HG02678 (cell line): ENCODE data around the gene EML1.

Experiments
- ATAC-seq: cut with Tn5 transposase; IDR thresholded peaks from one replicate; pipeline ENCODE4 v1.9.1; 2021; ENCODE audit warnings: mild to moderate bottlenecking, moderate library complexity; ENCODE audit not compliant: unreplicated experiment

Gene EML1

DNA sequence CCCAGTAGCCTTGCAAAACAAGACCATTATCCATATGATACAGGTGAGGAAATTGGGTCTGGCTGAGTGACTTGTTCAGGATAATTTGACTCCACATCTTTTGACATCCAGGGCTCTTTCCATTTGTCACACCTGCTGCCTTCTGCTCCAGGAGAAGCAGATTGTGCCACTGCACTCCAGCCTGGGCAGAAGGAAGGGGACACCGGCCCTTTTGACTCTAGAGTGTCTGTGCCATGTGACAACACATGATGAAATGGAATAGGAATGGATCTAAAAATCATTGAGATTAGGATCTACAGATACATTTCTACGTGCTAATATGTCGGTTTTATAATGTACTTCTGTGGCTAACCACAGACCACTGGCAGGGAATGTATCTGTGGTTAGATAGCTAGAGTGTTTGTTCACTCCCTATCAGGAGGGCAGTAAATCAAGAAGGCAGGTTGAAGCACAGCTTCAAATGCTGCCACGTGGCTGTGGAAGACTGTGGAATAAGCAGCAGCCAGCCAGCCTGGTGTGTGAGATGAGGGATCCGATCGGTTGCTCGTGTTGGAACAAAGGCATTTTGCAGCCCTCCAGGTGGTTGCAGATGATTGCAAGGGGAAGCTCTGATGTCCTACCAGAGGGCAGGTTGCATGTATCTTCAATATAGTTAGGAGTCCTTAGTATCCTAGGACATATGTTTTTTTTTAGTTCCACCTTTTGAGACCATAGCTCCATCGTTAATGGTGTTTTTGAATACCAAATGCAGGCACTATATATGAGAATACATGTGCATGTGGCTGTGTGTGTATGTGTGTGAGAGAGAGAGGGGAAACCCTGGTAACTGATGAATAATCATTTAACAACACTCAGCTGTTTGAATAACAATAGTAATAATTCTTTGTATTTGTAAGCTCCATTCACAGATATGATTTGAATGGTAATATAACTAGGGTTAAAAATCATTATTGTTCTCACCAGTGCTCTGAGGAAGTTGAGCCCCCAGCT is 28.6 kb downstream of the EML1 start:
- no peak for ATAC-seq

DNA sequence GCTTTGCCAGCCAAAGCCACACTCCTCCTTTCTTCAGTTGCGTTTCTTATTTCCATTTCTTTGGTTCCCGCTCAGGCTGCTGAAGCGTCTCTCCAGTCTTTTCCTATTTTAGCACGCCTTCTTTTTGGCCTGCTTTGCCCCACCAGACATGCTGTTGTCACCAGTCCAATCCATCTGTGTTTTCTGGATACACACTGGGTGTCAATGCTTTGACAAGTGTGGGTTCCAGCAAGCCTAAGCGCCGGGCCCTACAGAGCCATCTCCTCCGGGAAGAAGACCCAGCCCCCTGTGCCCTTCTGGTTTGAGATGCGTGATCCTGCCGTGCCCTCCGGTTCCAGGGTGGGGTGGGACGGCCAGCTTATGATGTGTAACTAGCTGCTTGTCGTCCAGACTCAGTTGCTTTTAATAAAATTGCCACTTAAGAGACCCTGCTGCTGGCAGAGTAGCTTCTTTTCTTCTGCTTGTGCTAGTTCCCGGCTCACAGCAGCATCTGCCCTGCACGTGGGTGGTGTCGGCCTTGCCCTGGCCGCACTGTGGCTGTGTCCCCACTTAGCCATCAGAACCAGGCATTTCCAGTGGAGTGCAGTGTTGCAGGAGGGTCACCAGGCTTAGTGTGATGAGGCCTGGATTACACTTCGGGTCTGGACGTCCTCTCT is 29.7 kb downstream of the EML1 start:
- ATAC-seq, result no peak

DNA sequence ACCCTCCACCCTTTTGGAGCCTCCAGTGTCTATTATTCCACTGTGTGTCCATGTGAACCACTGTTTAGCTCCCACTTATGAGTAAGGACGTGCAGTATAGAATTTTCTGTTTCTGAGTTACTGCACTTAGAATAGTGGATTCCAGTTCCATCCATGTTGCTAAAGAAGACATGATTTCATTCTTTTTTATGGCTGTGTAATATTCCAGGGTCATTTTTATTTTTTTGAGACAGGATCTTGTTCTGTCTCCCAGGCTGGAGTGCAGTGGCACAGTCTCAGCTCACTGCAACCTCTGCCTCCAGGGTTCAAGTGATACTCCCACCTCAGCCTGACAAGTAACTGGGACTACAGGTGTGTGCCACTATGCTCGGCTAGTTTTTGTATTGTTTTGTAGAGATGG is 31.6 kb downstream of the EML1 start:
- ATAC-seq, result no peak

DNA sequence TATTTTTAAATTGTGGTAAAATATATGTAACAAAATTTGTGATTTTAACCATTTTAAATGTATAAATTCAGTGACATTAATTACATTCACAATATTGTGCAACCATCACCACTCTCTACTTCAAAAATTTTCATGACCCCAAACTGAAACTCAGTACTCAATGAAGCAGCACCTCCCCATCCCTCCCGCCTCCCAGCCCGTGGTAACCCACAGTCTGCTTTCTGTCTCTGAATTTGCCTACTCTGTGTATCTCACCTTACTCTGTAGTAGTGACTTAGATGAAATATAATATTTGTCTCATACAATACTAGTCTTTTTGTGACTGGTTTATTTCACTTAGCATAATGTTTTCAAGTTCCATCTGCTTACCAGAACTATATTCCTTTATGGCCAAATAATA is 36.2 kb downstream of the EML1 start:
- ATAC-seq, result no peak

DNA sequence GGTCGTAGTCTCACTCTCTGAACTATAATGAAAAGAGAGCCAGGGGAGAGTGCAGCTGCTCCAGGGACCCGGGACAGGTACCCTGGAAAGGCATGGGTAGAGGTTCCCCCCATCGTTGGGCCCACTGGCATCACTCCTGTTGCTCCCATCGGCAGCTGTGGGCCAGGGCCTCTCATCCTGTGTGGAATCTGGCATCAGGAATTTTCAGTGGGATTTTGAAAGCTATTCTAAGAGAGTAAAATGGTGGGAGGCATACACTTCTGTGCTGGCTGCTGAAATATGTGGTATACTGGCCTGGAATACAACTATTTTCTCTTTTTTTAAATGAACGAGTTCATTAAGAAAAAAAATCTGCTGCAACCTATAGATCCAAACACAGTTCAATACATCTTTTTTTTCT is 38.1 kb downstream of the EML1 start:
- ATAC-seq, result no peak

DNA sequence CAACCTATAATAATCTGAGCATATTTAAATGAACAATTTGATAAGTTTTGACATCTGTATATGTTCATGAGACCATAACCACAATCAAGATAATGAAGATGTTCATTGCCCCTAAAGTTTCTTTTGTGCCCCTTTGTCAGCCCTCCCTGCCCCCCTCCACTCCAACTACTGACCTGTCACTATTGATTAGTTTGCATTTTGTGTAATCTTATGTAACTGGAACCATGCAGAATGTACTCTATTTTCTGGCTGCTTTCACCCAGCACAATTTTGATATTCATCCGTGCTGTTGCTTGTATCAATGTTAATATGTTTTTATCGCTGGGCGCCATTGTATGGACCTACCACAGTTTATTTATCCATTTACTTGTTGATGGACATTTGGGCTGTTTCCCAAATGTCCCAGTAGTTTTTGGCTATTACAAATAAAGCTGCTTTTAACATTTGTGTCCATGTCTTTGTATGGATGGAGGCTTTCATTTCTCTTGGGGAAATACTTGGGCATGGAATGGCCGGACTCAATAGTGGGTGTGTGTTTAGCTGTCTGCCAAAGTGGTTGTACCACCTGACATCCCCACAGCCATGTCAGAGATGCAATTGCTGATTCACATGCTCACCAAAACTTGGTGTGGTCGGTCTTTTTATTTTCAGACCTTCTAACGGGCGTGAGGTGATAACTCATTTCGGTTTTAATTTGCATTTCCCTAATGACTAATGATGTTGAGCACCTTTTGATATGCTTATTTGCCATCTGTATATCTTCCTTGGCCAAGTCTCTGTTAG is 38.9 kb downstream of the EML1 start:
- no peak for ATAC-seq

DNA sequence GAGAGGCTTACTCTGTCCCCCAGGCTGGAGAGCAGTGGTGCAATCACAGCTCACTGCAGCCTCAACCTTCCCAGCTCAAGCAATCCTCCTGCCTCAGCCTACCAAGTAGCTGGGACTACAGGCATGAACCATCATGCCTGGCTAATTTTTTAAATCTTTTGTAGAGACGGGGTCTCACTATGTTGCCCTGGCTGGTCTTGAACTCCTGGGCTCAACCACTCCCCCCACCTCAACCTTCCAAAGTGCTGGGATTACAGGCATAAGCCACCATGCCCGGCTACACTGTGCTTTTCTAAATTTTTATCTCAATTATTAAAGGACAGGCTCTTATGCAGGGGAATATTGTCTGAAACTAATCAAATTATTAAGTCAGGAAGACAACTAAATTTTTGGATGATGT is 44.6 kb downstream of the EML1 start:
- ATAC-seq, result no peak

DNA sequence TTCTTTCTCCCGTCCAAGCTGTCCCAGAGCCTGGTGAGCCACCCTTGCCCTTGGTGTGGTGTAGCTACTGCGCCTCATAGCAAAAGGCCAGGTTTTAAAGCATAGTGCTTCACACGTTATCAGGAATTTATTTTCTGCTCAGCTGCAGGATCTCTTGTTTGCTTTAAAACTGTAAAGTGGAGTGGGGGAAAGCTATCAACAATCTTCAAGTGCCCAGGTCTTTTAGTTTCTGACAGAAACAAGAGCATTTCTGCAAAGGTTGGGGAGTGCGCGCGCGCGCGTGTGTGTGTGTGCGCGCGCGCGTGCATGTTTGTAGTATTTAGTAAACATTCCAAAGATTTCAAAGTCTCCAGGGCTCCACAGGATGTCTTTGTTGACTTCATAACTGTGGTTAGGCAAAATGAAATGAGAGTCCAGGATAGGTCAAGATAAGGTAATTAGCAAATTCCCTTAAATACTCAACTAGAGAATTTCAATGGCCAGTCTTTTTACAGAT is 45.5 kb downstream of the EML1 start:
- ATAC-seq, result no peak

DNA sequence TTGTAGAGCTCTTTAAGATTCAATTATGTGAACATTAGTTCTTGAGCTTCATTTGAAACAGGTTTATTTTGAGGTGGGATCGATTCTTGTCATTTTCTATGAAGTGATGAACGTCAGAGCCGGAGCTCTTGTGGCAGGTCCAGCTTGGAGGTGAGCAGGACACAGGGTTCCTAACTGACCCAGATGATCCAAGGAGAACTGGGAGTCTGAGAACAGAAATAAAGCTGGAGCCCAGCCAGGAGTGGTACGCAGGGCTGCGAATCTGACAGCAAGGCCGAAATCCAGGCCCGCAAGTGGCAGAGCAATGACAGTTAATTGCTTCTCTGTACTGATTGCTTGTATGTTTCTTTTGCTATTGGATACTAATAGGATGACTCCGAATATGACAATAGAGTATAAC is 46.5 kb downstream of the EML1 start:
- no peak for ATAC-seq

DNA sequence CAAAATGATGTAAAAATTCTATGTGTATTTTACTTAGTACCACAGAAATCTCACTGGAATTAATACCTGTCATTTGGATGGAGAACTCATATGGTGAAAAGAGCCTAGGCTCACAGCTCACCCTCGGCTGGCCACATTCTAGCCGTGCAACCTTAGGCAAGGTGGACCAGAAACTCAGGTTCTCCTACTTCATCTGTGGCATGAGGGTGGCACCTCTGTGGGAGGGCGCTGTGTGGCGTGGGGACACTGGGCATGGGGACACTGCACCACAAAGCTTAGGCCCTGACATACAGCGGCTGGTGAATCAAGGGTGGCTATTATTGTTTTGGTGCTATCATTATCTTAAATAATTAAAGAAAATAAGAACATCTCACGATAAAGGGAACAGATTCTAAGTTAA is 47.1 kb downstream of the EML1 start:
- ATAC-seq, result no peak

DNA sequence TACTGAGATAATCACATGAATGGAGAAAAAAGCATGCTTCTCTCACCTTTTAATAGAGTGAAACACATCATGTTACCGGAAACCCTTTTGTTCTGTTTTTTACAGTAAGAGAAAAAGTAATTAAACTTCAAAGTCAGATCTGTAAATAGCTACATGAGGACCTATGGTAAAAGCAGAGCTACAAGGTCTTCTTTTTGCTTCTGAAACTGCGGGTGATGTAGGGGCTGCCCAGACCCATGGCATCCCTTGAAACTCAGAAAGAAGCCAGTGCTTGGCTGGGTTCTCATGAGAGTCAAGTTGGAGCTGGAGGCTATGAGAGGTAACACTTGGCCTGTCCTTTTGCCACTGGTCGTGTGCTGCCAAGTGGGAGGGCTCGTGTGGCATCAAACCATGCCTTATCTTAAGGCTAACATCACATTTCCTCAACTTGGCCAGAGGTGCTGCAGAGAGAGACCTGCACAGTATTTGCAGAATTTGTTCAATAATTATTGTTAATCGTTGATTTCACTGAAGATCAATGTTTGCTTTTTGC is 47.6 kb downstream of the EML1 start:
- ATAC-seq, result no peak

DNA sequence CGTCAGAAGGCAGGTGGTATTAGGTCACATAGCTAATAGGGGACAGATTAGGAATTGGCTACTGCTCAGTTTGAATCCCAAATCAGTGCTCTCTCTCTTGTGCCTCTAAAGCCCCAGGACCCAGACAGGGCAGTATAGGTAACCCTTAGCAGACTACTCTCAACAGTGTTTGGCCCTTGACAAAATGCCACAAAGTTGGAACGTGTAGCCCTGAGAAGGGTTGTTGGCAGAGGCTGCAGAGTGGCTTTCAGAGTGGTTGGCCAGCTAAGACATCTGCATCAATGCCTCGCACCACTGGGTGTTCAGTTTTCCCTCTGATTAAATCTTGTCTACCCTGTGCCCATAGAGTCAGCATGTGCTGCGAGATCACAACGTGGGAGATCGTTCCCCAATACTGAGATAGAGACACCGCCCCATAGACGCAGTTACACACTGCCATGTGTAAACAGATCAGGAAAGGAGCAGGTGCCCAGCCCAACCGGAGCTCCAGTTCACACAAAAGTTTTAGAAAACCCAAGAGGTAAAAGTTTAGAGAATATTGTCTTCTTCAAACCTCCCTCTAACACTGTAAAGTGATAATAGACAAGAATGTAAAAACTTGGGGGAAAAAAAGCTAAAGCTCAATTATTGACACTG is 48.3 kb downstream of the EML1 start:
- no peak for ATAC-seq

DNA sequence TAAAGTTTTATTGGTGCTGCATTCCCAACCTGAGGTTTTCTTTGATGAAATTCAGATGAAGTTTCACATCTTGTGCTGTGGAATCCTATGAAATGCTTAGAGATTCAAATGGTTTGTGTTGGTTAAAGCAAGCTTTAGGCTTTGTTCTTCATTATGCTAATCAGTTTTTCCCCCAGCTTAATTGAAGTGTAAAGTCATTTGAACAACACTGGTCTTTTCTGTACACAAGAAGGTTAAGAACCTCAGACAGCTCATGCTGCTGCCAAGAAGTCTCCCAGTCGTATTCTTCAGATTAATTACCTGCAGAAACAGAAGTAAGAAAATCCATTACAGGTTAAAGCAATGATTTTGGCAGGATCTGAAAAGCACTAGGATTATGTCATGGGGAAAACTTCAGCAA is 48.9 kb downstream of the EML1 start:
- ATAC-seq, result no peak

DNA sequence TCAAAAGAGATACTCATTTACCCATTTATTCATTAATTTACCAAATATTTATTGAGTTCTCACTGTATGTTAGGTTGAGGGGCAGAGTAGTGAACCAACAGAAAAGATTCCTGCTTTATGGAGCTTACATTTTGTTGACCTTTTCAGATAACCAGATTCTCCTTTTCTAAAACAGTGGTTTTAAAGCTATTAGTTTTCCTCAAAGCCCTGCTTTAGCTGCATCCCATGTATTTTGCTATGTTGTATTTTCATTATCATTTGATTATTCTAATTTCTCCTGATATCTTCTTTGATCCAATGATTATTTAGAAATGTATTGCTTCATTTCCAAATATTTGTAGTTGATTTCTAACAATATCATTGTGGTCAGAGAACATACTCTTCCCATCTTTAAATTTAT is 53.6 kb downstream of the EML1 start:
- no peak for ATAC-seq

DNA sequence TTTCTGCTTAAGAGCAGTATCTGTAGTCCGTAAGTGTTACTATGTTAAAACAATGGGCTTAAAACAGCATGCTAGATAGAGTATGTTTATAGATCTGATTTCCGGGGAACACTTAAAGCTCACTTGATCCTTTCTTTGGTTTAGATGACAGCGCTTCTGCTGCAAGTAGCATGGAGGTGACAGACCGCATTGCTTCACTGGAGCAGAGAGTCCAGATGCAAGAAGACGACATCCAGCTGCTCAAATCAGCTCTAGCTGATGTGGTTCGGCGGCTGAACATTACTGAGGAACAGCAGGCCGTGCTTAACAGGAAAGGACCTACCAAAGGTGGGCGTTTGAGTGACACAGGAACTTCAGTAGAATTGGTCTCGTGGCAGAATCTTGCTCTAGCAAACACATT is 57.5 kb downstream of the EML1 start:
- ATAC-seq, result no peak

DNA sequence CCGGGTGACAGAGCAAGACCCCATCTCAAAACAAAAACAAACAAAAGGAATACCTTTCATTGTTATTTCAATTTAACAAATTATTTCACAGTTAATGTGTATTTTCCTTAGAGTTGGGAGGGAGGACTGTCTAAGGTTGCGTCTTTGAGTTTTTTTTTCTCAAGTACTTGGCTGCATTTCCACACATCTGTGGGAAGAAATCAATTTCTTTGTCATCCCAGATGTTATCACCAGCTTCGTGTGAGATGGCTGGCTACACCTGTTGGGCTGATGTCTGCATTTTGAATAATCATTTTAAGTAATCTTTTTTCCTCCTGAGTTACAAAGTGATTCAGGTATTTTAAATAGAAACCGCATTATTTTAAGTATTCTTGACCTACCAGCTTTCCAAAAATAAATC is 59.4 kb downstream of the EML1 start:
- no peak for ATAC-seq

DNA sequence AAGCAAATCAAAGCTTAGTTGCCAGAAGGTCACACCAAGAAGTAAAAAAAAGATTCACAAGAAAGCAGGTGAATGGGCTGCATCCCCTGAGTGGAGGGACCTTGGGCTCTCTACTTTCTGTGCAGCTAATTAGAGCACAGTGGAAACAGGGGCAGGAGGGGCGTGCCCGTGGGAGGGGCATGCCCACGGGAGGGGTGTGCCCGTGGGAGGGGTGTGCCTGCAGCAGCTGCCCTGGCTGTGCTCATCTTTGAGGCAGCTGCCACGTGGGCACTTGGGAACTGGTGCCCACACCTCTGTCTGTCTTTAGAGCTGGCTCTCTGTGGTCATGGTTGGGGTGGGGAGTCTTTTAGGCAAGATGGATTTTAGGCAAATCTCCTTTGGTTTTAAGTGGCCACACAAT is 60.0 kb downstream of the EML1 start:
- ATAC-seq, result no peak

DNA sequence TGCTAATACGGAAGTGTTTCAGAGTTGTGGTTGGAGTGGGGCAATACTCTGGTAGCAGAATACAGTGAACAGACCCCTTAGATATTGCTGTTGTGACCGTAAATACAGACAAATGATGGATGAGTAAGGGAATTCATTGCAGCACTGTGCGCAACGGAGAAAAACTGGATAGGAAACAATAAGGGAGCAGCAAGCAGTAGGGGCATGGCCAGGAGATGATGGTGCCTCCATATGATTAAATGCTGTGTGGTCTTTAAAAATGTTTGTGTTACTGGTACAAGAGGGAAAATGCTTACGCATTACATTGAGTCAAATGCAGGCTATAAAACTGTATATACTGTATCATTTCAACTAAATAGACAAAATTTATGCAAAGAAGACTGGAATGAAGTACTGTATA is 61.6 kb downstream of the EML1 start:
- ATAC-seq, result no peak

DNA sequence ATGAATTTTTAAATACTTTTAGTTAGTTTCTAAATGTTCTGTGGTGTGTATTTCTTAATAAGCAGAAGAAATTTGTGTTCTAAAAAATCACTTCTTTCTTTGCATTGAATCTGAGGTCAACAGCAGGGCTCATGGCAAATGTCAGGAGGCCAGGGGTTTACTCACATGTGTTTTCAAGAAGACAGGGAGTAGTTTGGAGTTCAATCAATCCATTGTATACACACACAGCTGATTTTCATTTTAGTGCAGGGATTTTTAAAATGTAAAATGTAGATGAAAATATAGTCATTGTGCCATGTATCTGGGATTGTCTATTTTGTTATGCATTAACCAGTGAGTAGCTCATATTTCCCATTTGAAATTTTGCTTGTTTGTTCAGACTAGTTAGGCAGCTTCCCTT is 62.1 kb downstream of the EML1 start:
- no peak for ATAC-seq

DNA sequence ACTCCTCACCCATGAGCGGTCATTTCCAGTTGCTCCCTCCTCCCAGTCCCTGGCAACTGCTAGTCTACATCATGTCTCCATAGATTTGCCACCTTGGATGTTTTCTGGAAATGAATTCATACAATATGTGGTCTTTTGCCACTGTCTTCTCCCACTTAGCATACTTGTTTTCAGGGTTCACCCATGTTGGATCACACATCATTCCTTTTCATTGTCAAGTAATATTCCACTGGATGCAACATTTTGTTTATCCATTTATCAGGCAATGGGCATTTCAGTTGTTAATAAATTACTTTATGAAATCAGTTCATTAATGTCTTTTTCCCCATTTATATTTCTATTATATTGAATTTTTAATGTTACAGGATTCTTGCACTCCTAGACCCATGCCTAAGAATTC is 64.3 kb downstream of the EML1 start:
- ATAC-seq, result no peak

DNA sequence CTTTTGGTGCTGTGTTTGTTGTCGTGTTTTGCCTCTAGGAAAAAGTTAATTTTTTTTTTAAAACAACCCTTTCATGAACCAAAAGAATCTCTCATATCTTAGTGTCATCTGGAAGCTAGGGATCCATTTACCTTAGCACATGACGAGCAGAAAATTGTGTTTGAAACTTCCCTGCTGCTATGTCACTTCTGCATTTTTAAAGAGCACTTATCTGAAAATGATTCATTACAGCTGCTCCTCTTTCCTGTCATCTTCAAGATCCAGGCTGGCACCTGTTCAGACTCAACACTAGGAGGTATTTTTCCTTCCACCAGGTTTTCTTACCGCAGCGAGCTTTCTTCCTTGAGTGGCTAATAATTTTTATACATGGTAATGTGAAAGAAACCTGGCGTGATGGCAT is 67.0 kb downstream of the EML1 start:
- ATAC-seq, result no peak
